HG03469 (cell line): ENCODE results near the gene PLEKHA6.
"Not testable (repeated sequence)": the region's sequence is repeated elsewhere in the genome, so short reads cannot be mapped to it uniquely, and the experiment has no call there.

Experiments
- ATAC-seq: cut with Tn5 transposase; IDR thresholded peaks from one replicate; pipeline ENCODE4 v1.9.1; 2021; ENCODE audit warnings: mild to moderate bottlenecking, moderate library complexity, moderate number of reproducible peaks; ENCODE audit not compliant: unreplicated experiment

The PLEKHA6 gene

GRCh38 chr1:204248954-204249353 lies 110.8 kb downstream of the PLEKHA6 start:
- ATAC-seq, result no peak

- ATAC-seq, result no peak
These were observed 112.9 kb downstream of the PLEKHA6 start for GRCh38 chr1:204246876-204247275.

DNA sequence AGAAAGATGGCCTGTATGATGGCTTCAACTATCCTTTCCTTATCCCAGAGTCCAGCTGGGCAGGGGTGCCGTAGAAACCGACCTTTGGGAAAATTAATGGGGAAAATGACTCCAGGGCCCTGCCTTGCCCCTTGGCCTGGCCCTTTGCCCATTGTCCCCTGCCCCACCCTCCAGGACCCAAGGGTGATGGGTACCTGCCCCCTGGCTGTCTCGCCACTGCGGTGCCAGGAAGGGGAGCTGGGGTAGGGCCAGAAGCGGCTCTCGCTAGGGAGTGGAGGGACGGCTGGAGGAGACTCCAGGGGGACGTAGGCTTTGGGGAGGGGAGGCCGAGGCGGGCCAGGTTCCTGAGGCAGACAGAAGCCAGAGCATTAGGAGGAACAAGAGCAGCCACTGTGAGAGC lies 116.8 kb downstream of the PLEKHA6 start:
- no peak for ATAC-seq

DNA sequence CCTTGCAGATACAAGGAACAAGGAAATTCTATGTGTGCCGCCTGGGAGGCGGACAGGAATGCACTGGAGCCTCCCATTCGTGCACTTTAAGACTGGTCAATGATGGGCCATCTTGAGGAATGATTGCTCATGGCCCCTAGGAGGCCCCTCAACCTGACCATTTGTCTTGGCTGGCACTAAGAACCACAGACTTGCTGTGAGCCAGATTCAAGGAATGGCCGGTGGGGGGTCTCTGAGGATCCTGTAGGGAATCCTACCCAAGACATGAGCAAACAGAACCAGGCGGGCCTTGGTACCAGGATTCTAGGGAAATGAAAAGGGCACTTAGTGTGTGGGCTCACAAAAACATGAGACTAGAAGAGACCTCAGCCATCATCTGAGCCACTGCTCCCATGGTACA lies 117.8 kb downstream of the PLEKHA6 start:
- no peak for ATAC-seq

GRCh38 chr1:204241050-204241449 lies 118.7 kb downstream of the PLEKHA6 start:
- ATAC-seq, result no peak

DNA sequence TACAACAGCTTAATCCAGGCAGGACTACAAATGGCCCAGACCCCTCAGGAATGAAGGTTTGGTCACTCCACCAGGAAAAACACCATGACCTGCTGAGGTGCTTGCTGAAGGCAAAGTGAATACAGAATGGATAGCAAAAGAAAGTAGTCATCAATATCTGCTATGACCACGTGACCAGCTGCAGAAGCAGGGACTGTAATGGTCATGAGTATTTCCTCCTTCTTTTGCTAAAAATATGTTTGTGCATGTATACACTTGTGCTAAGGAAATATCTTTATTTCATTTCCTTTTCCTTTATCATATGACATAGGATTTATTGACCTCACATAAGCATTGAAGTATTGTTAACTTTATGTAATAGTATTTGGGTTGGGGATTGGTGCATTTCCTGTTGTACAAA lies 119.5 kb downstream of the PLEKHA6 start:
- ATAC-seq, result no peak

GRCh38 chr1:204239401-204239800 lies 120.3 kb downstream of the PLEKHA6 start:
- not testable (repeated sequence) for ATAC-seq

DNA sequence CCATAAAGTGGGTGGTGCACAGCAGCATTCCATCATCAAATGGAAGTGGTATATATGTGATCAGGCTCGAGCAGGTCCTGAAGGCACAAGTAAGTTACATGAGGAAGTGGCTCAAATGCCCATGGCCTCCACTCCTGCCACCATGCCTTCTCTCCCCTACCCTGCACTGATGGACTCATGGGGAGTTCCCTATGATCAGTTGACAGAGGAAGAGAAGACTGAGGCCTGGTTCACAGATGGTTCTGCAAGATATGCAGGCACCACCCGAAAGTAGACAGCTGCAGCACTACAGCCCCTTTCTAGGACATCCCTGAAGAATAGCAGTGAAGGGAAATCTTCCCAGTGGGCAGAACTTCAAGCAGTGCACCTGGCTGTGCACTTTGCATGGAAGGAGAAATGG lies 121.2 kb downstream of the PLEKHA6 start:
- ATAC-seq, result not testable (repeated sequence)

GRCh38 chr1:204237515-204237914 lies 122.2 kb downstream of the PLEKHA6 start:
- ATAC-seq, result not testable (repeated sequence)

- ATAC-seq, result no peak
These were observed 127.2 kb downstream of the PLEKHA6 start for GRCh38 chr1:204232526-204232925.

GRCh38 chr1:204230211-204230610 lies 129.5 kb downstream of the PLEKHA6 start:
- no peak for ATAC-seq

DNA sequence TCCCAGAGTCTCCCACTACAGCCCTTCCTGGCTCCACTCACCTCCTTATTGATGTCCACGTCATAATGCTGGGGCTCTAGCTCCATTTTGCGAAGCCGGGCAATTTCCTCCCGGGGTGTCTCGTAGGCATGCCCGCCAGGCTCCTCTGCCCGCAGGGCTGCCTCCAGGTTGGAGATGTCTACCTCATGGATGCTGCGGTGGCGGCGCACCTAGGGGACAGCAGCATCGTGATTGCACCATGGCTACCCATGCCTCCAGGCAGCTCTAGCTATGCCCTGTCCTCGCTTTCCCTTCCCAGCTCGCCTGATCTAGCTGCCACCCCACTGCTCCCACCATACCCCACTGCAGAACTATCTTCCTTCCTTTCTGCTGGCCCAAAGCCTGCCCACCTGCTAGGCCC lies 130.8 kb downstream of the PLEKHA6 start:
- ATAC-seq, result no peak

- no peak for ATAC-seq
These were observed 131.5 kb downstream of the PLEKHA6 start for GRCh38 chr1:204227996-204228785.

DNA sequence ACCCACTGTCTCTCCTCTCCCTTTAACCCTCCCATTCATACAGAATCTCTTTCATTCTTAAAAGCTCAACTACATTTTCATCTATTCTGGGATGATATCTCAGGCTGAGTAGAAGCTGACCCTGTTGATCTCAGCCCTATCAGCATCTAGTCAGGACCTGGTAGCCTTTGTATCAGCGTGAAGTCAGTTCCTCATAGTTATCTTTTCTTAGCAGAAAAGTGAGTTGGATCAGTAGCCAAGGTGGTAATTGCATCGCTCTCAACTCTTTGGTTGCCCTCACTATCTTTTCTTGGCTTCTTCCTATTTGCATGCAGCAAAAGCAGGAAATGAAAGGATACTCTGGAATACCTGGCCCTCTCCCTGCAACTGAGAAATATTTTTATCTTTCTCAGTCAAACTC lies 132.4 kb downstream of the PLEKHA6 start:
- no peak for ATAC-seq

DNA sequence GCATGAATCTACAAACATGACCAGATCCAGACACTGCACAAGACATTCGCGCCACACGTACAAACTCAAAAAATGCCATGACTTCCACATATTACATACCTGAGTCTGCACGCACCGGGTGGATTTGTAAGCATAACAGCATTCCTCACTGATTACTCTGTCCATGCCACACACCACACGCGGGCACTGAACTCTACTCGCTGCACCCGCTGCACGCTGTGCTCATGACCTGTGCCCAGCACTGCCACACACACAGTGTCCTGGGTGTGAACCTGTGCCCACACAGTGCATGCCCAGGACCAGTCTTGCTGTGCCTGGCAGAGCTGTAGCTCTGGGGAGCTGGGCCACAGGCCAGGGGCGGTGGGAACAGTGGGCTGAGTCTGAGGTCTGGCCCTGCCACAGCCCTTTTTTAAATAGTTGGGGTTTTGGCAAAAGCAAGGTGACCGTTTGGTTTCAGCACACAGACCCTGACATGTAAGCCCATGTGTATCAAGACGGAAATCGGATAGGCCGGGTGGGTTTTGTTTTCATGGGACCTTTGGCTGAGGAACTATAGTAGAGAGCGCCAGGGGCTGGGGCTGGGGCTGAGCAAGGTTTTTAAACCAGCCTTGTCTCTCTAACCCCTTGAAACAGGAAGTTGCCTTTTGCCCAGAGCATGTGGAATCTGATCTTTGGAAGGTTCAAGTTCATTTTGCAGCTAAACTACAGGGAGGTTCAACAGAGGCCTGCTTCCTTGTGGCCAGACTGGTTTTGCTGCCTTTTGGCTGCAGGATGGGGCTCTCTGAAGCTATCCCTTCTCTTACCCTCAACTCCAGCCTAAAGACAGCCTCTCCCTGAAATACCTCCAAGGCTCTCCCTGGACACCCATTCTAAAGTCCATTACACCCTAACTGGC lies 133.6 kb downstream of the PLEKHA6 start:
- no peak for ATAC-seq

GRCh38 chr1:204224655-204225054 lies 135.1 kb downstream of the PLEKHA6 start:
- ATAC-seq, result no peak

GRCh38 chr1:204223129-204223860 lies 136.4 kb downstream of the PLEKHA6 start:
- ATAC-seq, result no peak

DNA sequence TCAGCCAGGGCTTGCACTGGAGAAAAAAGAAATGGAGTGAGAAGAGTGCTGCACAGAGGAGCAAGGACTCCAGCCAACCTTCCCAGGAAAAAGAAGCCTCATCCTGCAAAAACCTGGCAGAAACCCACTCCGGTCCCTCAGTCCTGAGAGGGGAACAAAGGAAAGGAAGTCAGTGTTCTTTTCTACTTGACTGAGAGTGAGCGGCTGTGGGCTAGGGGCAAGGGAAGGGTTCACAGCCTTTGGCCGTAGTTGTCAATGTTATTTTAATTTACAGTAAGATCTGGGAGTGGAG lies 137.0 kb downstream of the PLEKHA6 start:
- no peak for ATAC-seq

DNA sequence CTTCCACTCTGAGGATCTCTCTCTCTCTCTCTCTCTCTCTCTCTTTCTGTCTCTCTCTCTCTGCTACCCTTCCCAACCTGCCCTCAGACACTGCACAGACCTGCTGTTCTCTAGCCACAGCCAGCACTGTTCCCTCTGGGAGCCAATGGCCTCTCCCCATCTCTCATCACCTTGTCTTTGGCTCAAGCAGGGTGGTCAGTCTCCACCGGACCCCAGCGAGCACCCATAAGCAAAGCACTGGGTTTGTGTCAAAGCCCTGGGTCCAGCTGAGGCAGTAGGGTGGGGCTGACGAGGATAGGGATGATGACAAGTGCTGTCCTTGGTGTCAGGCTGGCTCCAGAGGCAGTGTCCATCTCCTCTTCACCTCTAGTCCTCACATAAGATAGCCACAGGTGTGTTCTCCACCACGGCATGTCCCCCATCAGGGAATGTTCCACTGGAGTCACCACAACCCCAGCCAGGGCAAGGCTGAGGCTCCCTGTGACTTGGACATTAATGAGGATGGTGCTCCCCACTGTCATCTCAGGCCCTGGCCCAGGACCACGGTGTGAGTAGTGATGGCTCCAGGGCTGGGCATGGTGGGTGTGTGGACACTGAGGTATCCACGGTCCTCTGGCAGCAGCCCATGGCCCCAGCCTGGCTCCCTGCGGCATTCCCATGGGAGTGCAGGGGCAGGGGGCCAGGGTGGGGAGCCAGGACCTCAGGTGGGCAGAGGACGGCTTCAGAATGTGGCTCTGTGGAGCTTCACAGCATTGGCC lies 137.5 kb downstream of the PLEKHA6 start:
- no peak for ATAC-seq

GRCh38 chr1:204221271-204221670 lies 138.5 kb downstream of the PLEKHA6 start:
- ATAC-seq, result no peak
